ENCODE data around the gene CDC42EP2.
"Not testable (repeated sequence)": the region's sequence is repeated elsewhere in the genome, so short reads cannot be mapped to it uniquely, and the experiment has no call there.

GRCh38 chr11:65332591-65332990, 17.9 kb downstream of the CDC42EP2 start:
- TF ChIP-seq EZH2phosphoT487 (IDR thresholded peaks at IDR 0.05; ENCODE audit: insufficient read depth, low read depth); EZH2 (IDR thresholded peaks at IDR 0.05; ENCODE audit: insufficient read depth, poor library complexity, severe bottlenecking): not testable (repeated sequence)
